Lower leg skin (tissue), 4 donors: ENCODE measurements around the gene CDC6. TPM values are rescaled to one million over a fixed set of nuclear protein-coding genes. Genes with fewer than 3 reads are reported as not detected.
A peak's percentile ranks its signal among the peaks of the same experiment; 100 is the strongest.

Source experiments
- DNase-seq, 2 donors: peaks; one replicate each; pipeline ENCODE4 v3.0.0-alpha.2; 2019; ENCODE audit warnings: low spot score in 2 of 2
- H3K4me3 ChIP-seq: fragments of 200-600 bp; sonication (generic); 2 replicates; pipeline ENCODE4 v1.5.1; 2017; ENCODE audit warnings: mild to moderate bottlenecking, low read depth; ENCODE audit not compliant: poor library complexity, severe bottlenecking
- CTCF ChIP-seq, 3 donors: fragments of 450-650 bp; IDR thresholded peaks; one replicate each; pipeline ENCODE4 v1.5.1; 2016; ENCODE audit warnings: antibody characterized with exemption in 3 of 3, mild to moderate bottlenecking in 3 of 3, moderate library complexity in 2 of 3
- POLR2A ChIP-seq, 2 donors: fragments of 450-650 bp; IDR thresholded peaks; one replicate each; pipeline ENCODE4 v1.6.1; 2016 to 2017; ENCODE audit warnings: antibody characterized with exemption in 2 of 2, mild to moderate bottlenecking in 1 of 2, moderate library complexity in 1 of 2
- WGBS, 2 donors: methylation state at CpG; one replicate each; pipeline ENCODE4 v1.1.5; 2018; 5-methylcytosine and 5-hydroxymethylcytosine counted together
- intact Hi-C: fragments of 100-400 bp; cut with DNase I; formaldehyde crosslinking; loops from one replicate; pipeline ENCODE4 v1.15.0; 2023; ENCODE audit warnings: low total_unique reads
- total RNA-seq, 4 donors: library from RNA; depleted of rRNA; stranded (reverse); fragments of >200 nt; gene quantifications; one replicate each; pipeline ENCODE4 v1.1.0, GENCODE V29; 2016

The CDC6 gene
- total RNA-seq, 4 donors from 2014 or later, result 0.42 to 1.6 (median 1.0) TPM

GRCh38 chr17:40340880-40341807 is 53.5 kb downstream of the CDC6 start:
- TF ChIP-seq POLR2A (IDR thresholded peaks at IDR 0.05) (no peak), CTCF (IDR thresholded peaks at IDR 0.05) (no peak)
- WGBS, 2 donors, result 0 to 1% methylated on average over 9 to 48 of the region's 55 CpGs
- H3K4me3 ChIP-seq, result peak overlapping the region; percentile 73
- peak; percentile 89 to 98 for DNase-seq
- intact Hi-C loops, result loop anchor here (10.0 kb wide), 1 partner anchor 226 kb away; no protein-coding TSS in a partner anchor

- 0 to 3% methylated on average over 19 to 42 of the region's 55 CpGs for WGBS, 2 donors
- DNase-seq, result peak in 1 of 2 donors; percentile 97
- peak overlapping the region; percentile 73 for H3K4me3 ChIP-seq
- TF ChIP-seq POLR2A (IDR thresholded peaks at IDR 0.05), result no peak
- no peak for TF ChIP-seq CTCF (IDR thresholded peaks at IDR 0.05)
- intact Hi-C loops, result loop anchor here (10.0 kb wide), 1 partner anchor 227 kb away; no protein-coding TSS in a partner anchor
These were observed 54.3 kb downstream of the CDC6 start for GRCh38 chr17:40341808-40342503.

GRCh38 chr17:40342504-40343218 is 55.0 kb downstream of the CDC6 start:
- DNase-seq, result no peak
- intact Hi-C loops, result loop anchor here (10.0 kb wide), 1 partner anchor 228 kb away; no protein-coding TSS in a partner anchor
- 13 to 24% methylated on average over 37 of the region's 38 CpGs for WGBS, 2 donors
- peak overlapping the region; percentile 73 for H3K4me3 ChIP-seq
- TF ChIP-seq CTCF (IDR thresholded peaks at IDR 0.05) (no peak), POLR2A (IDR thresholded peaks at IDR 0.05) (no peak)

- H3K4me3 ChIP-seq, result peak overlapping the region; percentile 73
- WGBS, 2 donors, result 30 to 36% methylated on average over 13 to 14 of the region's 15 CpGs
- TF ChIP-seq CTCF (IDR thresholded peaks at IDR 0.05) (no peak), POLR2A (IDR thresholded peaks at IDR 0.05) (no peak)
- DNase-seq, result no peak
- intact Hi-C loops, result loop anchor here (10.0 kb wide), 1 partner anchor 229 kb away; no protein-coding TSS in a partner anchor
These were observed 55.8 kb downstream of the CDC6 start for GRCh38 chr17:40343219-40344119.
